Muscle of arm (tissue), 12 donors: ENCODE results near the gene DLGAP4. TPM values are rescaled to one million over a fixed set of nuclear protein-coding genes. Genes with fewer than 3 reads are reported as not detected.

ENCODE experiments used
- DNase-seq: peaks from one replicate; pipeline ENCODE4 v3.0.0-alpha.2; 2013
- polyA plus RNA-seq, 12 donors: library from polyadenylated mRNA; unstranded; fragments of 120-200 nt; gene quantifications; one replicate each; pipeline ENCODE4 v1.2.1, GENCODE V29; 2013; ENCODE audit not compliant: insufficient read length in 12 of 12

The DLGAP4 gene
- polyA plus RNA-seq, 12 donors, result 43.9 to 79.6 (median 48.3) TPM; not detected in 1

DNA sequence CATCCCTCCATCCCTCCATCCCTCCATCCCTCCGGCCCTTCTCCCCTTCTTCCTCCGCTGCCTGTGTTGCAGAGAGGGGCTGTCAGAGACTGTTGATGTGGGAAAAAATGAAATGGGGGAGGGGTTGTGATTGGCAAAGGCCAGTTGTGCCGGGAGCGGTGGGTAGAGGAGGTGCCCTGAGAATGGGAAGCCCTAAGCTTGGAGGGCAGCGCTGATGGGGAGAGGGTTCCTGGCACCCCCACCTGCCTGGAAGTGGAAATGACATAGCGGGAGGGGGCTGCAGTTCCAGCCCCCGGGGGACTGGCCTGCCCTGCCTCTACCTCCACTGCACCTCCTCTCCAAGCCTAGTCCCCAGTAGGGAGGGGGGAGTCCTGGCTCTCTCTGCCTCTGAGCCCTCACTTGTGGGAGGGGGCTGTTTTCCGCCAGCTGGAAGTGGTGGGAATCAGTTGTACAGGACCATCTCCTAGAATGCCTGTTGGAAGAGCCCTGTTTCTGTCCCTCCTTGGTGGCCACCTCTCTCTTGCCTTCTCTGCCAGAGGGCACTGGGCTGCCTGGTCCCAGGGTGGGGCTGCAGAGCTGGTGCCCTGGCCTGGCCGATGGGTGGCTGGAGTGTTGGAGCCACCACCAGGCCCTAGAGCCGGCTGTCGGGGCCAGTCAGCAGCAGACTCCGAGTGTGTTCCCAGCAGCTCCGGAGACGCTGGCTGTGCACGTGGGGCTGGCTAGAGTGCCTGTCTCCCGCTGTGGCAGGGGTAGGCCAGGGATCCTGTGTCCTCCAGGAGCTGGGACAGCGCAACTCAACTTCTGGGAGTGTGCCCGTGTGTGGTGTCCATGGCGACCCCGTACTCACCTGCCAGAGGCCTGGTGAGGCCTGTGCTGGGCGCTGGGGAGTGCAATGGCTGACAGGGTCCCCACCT, 1.5 kb downstream of the DLGAP4 start:
- DNase-seq, result no peak

DNA sequence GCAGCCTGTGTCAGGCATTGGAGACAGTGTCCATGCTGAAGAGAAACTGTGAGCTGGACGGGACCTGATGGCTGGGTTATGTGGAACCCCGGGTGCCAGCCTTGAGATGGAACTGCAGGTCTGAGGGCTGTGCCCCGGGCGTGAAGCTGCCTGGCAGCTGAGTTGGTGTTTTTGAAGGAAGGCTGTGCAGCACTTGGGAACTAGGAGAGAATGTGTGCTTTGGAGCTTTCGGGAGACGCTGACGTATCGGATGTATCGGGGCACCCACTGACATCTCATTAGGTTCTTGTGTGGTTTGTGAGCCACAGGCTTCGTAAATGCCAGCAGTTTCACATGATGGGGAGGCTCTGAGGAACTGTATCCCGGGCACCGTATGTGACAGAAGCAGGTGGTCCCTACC, 2.2 kb downstream of the DLGAP4 start:
- no peak for DNase-seq

DNA sequence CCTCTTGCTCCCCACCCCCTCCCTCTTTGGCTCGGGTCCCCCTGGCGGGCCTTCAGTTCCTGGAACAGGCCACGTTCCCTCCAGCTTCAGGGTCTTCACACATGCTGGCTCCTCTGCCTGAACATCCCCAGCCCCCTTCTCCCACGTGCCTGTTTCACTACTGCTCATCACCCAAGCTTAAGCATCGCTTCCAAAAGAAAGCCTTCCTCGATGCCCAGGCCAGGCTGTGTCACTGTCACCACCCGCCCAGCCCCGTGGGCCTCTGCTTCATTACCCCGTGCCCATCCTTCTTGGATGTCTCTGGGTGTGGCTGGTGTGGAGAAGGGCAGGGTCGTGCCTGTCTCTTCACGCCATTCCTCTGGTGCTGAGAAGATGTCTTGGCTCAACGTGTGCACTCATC, 2.8 kb downstream of the DLGAP4 start:
- no peak for DNase-seq

DNA sequence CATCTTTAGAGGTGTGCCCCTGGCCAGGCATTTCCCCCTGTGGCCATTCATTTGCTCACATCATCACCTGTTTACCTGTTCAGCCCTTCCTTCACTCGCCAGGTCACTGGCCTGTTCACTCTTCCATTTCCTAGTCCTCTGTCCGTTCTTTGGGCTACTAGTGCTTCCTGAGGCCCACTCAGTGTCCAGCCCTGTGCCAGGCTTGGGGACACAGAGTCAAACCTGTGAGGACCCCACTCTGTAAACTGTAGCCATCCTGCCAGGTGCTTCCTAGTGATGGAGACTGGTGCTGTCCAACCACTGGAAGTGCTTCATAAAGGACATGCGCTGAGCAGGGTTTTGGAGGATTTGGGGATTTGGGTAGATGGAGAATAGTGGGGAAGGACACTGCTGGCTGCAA, 3.5 kb downstream of the DLGAP4 start:
- DNase-seq, result no peak

DNA sequence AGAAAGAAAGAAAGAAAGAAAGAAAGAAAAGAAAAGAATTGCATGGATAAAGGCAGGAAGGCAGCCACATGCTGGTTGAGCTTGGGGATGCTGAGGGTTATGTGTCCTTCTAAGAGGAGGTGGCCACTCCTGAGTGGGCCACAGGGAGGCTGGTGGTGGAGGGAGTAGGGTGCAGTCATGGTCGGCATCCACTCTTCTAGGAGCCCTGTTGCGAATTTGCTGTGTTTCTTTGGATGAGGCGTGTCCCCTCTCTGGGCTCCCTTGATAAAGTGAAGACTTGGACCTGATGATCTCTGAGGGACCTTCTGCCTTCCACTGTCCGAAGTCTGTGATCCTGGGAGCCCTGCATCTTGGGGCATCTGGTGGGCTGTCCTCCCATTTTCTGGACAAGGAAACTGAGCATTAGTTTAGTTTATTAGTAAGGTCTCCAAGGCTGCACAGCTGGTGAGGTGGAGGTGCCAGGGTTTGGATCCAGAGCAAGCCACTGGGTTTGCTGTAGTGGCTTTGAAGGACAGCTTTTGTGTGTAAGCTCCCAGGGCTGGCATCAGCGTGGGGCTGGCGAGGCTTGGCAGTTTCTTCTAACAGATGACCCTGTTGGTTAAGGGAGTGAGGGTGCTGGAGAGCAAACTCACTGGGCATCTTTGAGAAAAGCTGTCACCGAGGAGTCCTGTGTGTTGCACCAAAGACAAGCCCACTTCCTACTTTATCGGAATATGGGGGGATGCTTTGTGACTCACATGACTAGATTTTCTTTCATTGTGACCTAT, 4.3 kb downstream of the DLGAP4 start:
- no peak for DNase-seq

DNA sequence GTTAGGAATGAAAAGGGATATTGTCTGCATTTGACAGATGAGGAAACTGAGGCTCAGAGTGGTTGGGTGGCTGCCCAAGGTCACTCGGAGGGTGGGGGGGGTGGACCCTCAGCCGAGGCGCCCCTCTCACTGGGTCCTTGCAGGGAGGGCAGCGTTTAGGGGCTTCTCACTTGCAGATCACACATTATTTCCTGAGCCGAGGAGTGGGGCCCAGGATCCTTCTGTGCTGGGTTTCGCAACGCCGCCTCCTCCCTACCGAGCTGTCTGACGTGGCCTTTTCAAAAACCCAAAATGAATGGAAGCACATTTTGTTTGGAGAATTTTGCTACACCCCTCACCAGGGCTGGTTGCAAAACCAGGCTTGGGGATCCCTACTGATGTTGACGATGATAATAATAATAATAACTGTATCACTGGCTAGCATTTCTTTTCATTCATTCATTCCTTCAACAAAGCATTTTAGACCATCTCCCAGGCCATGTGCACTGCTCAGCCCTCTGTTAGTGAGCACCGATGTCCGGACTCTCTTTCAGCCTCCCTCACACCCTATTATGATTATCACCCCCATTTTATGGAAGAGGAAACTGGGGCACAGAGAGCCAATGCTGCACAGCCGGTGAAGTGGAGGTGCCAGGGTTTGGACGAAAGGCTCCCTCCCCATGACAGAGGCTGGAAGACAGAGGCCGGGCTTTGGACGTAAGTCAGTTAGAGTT, 5.2 kb downstream of the DLGAP4 start:
- DNase-seq, result no peak

DNA sequence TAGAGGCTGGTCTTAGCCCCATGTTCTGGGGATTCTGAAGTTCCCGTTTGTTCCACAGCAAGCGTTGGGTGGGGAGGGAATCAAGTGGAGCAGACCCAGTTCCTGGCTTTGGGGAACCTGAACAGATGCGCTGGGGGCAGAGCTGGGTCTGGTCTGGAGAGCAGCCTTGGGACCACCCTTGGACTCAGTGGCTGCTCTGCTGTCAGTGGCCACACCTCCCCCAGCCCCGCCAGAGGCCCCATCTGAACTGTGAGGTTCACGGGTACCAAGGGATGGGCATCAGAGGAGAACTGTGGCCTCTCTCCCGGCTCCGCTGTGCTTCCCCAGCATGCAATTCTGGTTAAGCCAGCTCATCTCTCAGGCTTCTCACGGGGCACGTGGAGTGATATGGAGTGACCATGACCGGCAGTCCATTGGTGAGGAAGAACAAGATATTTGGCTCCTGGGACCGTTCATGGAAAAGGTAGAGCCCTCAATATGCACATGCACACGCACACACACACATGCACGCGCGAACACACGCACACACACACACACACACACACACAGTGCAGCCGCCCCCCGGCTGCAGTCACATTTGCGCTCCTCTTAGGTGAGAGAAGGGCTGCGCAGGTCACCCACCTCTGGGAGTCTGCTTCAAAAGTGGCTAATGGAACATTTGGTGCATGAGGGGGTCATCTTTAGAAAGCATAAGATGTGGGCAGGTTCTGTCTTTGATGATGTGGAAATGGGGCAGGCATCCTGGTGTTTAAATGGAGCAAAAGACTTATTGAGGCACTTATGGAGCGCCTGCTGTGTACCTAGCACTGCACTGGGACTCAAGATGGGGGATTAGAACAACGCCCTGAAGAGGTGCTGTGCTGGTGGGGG, 6.0 kb downstream of the DLGAP4 start:
- DNase-seq, result no peak

DNA sequence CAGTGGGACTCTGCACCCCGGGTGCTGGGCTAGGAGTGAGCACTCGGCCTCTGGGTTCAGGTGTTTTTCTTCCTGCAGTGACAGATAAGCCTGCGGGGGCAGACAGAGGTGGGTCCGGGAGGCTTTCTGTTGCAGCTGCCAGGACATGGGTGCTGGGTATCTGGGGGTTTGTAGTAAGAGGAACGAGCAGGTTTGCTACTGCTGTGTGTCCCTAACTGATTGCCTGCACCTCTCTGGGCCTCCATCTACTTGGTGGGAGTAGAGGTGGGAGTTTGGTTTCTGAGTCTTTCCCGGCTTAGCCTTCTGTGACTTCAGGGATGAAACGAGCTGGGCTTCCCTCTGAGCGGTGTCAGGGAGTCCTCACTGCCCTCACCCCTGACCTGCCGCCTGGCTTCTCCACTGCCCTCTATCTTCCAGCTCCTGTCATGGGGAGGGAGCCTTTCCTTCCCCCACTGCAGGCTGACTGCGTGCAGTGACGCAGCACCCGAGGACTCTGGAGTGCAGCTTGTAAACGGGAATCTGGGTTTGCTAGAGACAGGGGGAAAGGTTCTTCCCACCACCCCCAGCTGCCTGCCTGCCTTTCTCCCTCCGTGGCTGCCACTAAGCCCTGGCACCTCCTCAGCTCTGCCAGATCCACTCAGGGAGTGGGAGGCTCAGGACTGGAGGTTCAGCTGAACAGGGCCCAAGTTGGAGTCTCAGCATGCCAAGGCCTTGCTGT, 6.7 kb downstream of the DLGAP4 start:
- no peak for DNase-seq

DNA sequence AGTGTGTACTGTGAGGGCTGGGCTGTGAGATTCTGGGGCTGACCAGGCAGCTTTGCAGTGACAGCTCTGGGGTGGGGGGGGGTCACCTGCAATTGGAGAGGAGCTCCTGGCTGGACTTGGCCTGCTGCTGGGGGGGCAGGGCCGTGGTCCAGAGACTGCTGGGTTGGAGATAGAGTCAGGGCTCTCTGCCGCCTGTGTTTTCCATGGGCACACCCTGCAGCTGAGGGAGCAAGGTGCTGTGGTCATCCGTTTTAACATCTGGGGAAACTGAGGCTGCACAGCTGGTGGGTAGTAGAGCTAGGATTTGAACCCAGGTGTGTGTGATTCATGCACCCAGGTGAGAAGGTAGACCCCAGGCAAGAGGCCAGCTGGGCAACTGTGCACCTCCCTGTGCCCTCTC, 7.3 kb downstream of the DLGAP4 start:
- DNase-seq, result no peak

DNA sequence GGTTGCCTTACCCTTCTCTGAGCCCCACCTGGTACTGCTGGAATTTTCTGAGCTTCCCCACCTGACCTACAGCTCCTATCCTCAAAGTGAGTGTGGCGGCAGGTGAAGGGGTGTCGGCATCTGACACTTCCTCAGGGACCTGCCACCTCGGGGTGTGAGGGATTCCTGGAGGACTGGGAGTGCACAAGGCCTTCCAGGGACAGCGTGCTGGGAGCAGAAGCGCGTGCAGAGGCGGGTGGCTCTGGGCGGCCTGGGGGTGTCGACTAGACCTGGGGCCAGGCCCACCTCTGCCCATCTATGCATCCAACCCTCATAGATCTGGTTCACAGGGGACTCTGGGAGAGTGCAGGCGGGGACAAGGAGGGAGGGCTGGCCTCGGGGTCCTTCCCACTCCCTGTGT, 7.8 kb downstream of the DLGAP4 start:
- no peak for DNase-seq

DNA sequence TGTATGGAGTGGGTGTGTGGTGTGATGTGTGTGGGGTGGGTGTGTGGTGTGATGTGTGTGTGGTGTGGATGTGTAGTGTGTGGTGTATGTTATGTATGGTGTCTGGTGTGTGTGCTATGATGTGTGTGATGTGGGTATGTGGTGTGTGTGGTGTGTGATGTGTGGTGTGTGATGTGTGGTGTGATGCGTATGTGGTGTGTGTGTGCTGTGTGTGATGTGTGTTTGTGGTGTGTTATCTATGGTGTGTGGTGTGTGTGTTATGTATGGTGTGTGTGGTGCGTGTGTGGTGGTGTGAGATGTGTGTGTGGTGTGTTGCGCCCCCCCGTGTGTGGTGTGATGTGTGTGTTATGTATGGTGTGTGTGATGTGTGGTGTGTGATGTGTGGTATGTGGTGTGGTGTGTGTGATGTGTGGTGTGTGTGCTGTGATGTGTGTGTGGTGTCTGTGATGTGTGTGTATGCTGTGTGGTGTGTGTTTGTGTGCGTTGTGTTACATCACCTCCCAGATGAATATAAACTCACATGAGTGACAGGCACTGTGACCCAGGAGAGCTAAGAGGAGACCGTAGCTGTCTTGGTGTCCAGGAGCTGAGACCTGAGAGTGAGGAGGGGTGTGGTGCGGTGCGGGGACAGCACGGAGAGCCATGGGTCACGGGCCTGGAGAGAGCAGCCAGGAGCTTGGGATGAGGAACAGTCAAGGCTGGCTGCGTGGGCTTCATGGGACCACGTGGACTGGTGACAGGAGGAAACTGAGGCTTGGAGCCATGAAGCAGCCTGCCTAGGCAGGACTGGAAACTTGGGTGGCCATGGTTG, 8.8 kb downstream of the DLGAP4 start:
- no peak for DNase-seq

DNA sequence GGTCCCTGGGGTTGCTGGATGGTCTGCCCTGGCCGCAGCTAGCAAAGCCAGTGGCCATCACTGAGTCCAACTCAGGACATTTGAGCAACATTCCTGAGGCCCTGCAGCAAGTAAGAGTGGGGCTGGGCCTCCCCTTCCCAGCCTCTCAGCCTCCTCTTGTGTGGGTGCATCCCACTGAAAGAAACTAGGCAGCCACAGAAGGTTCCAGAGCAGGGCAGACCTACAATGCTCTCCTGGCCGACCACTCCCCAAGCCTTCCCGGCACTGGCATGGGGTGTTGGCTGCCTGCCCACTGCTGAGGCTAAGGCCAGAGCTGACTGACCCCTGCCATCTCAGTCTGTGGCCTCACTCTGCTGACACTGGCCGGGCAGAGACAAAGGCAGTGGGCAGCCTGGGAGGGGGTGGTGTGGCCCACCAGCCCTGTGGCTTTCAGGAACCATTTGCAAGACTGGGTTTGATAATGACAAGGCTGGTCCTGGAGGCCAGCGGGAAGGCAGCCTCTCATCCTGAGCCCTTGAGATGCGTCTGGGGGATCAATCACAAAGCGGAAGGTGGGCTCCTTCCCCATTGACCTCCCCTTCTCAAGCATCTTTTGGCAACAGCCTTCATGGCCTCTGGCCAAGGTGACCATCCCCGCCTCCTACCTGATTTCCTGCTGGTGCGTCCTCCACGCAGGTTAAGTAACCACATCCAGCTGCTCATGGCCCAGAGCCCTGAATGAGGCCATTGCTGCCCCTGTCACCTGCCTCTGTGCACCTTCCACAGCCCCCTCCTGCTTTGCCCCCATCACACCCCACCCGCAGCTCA, 9.6 kb downstream of the DLGAP4 start:
- no peak for DNase-seq

DNA sequence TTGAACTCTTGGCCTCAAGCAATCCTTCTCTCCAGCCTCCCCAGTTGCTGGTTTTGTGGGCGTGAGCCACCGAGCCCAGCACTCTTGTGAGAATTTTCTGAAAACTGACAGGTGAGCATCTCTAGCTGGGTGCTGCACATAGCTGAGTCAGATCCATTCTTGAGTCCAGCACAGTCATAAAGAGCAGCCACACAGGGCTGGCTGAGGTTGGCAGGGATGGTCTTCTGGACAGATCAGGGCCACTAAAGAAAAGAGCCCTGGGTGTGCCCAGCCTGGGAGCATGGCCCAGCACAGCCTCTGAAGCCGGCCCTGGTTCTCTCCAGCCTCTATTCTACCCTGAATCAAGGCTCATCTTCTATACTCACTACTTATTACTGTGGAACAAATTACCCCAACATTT, 11.5 kb downstream of the DLGAP4 start:
- DNase-seq, result no peak

DNA sequence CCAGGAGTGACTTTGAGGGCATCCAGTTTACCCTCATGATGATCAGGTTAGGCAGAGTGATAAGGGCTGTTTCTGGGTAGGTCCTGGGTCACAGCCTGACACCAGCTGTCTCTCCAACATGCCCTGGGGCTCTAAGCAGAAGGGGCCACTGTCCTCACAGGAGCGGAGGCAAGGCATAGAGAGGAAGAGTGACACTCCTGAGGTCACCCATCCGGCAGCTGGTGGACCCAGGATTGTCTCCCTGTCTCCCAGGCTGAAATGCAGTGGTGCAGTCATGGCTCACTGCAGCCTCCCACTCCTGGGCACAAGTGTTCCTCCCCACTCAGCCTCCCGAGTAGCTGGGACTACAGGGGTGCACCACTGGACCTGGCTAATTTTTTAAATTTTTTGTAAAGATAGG, 12.0 kb downstream of the DLGAP4 start:
- DNase-seq, result no peak

DNA sequence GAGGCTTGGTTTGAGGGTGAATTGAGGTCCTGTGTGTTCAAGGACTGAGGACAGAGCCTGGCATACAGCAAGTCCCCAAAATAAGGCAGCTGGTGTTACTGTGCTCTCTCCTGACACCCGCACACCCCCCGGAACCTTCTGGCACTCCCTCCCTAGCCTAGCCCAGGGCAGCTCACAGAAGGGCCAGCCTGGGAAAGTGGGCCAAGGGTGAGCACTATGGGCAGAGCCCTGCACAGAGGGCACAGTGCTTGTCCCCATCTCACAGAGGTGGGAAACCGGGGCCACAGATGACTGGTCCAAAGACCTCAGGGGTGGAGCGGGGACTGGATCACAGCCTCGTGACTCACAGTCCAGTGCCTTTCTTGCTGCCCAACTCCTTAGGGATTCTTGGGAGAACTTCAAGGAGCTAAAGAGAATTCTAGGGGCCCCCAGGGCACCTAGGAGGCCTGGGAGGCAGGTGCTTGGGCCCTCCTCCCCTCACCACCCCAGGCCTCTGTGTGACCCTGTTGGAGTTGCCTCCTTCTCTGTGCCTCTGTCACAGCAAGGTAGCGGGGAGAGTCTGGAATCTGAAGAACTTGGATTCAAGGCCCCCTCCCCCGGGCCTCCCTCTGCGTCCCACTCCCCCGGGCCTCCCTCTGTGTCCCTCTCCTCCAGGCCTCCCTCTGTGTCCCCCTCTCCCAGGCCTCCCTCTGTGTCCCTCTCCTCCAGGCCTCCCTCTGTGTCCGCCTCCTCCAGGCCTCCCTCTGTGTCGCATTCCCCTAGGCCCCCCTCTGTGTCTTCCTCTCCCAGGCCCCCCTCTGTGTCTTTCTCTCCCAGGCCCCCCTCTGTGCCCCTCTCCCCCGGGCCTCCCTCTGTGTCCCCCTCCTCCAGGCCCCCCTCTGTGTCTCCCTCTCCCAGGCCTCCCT, 13.5 kb downstream of the DLGAP4 start:
- DNase-seq, result no peak

DNA sequence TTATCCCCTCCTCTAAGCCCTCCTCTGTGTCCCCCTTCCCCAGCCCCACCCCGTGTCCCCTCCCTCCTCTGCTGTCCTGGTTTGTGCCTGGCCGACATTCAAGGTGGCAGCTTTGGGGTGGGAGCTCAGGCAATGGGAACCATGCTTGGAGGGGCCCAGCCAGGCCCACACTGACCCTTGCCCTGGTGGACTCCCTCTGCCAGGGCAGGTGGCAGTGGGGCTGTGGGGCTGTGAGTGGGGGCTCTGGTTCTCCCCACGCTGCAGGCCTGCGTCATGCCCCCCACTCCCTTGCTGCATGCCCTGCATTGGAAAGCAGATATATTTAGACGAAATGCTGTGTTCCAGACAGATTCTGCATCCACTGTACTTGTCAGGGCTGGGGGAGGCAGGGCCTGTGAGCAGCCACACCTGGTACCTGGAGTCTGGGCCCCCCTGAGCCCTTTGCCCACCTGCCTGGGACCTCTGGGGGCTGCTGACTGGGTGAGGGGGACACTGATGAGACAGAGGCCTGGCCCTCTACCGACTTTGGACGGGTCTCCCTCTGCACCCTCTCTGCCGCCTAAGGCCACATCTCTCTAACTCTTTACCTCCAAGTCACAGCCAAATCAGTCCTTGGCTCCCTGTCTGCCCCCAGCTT, 14.2 kb downstream of the DLGAP4 start:
- DNase-seq, result no peak
